ENCODE measurements around the gene DSG3. TPM values are rescaled to one million over a fixed set of nuclear protein-coding genes. Genes with fewer than 3 reads are reported as not detected.

The DSG3 gene
- total RNA-seq, 2 experiments from 2014 or later, result not detected

DNA sequence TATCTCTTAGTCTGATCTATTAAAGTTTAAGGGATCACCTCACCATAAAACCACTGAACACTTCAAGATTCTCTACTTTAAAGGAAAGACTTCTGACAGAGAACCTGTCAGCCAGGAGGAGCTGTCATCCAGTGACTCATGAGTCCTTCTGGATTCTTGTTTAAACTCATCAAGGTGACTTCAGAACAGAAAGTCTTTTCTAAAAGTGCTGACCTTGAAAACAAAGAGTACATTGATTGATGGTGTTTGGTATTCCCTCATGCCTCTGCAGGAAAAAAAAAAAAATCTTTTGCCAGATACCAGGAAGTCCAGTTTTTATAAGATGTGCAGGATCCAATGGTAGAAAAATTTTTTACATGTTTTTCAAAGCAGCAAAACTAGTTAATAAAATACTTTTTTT lies 62.8 kb downstream of the DSG3 start:
- ChIA-PET CTCF (no interaction called here), POLR2A (interaction anchor here (0.9 kb wide), 1 partner anchor 212 kb away, joined by 4 read pairs; no protein-coding TSS in a partner anchor)

DNA sequence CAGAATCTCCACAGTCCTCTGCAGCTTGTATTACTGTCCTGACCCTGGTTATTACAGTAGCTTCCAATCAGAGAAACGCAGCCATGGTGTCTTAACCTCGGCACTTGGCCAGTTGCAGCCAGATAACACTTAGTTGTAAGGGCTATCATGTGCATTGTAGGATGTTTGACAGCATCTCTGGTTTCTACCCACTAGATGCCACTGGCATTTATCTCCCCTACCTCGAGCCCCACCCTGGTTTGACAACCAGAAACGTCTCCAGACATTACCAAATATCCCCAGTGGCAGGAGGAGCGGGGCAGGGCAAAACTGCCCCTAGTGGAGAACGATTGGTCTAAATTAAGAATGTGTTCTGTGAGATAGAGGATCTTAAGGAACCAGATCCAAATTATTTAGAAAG lies 63.6 kb downstream of the DSG3 start:
- POLR2A ChIA-PET, result interaction anchor here (0.9 kb wide), 1 partner anchor 211 kb away, joined by 4 read pairs; no protein-coding TSS in a partner anchor
- CTCF ChIA-PET, result no interaction called here

DNA sequence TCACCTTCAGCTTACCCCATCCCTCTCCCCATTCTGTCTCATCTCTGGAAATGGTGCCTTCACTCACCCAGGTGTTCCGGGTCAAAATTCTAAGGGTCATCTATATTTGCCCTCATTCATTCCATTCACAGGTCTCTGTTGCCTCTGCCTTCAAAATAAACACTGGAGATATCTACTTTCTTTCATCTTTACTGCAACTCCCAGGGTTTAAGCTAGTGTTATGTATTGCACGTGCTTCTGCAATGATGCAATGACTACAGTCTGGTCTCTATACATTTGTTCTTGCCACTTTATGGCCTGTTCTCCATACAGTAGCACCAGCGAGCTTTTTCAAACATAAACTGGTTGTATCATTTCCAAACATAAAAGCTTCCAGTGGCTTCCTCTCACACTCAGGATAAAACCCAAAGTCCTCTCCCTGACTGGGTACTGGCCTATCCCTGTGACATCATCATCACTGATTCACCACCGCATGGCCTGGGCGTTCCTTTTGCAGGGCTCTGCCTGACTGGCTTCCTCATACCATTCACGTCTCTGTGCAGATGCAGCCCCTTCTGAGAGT lies 64.7 kb downstream of the DSG3 start:
- CTCF ChIA-PET, result no interaction called here
- POLR2A ChIA-PET, result no interaction called here

DNA sequence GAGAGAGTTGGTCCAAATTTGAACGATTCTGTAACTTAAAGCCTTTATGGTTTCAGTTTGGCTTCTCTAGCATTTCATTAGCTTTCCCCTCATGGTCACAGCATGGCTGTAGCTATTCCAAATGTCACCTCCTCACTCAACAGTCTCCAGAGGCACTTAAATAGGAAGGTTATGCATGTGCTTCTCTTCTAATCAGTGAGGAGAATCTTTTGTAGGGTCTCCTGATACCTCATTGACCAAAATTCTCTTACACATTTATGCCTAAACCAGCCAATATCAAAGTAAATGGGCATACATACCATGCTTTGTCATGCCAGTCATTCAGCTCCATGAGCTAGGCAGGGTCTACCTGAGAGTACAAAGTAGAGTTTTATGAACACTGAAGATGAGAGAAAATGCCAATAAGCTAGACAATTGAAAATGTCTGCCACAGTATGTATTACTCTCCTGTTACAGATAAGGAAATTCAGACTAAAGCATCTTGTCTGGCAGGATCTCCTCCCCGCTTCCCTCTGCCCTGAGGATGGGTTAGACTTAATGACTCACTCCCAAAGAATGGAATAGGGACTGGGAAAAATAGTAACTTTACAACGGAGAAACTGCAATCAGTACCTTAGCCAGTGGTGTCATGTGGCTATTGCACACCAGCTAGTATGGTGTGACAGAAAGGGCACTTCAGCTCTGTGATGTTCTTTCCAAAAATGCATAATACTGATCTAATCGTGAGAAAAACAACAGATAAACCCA lies 65.8 kb downstream of the DSG3 start:
- POLR2A ChIA-PET, result no interaction called here
- CTCF ChIA-PET, result no interaction called here

DNA sequence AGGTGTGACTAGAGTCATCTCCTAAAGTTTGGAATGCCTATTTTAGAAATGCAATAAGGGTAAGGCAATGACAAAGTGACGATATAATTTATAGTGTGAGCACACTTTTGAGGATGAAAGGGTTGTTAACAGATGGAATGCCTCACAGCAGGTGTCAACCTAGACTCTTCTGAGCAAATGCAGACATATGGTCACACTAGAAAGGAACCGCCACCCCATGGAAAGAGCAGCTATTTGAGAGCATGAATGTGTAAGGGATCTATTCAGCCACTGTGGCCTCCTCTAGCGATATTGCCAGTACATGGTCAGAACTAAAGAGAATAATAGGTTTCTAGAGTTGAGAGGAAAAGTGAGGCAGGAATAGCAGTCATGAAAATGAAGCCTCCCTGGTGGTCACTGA lies 68.9 kb downstream of the DSG3 start:
- CTCF ChIA-PET, result no interaction called here

DNA sequence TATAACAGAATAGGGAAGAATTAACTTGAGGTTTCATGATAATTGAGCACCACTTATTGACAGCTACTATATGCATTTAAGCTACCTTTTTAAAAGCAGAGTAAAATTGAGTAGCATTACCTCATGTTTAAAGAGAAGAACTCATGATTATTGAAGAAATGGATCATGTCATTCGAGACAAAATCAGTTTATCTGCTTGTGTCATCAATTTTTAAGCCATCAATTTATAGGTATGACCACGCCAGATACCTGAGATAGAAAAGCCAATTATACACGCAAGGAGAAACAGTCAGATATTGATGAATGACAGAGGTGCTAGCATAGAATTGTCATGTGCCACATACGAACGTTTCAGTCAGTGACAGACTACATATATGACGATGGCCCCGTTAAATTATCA lies 78.8 kb downstream of the DSG3 start:
- ChIA-PET POLR2A (interaction anchor here (0.5 kb wide), 1 partner anchor 36 kb away, joined by 3 read pairs; no protein-coding TSS in a partner anchor), CTCF (no interaction called here)

More for the DNA sequence above, 68.9 kb downstream of the DSG3 start:
- POLR2A ChIA-PET, result no interaction called here

Other genes starting within 250 kb of the DSG3 start
- not detected for gene DSG1, start 129.6 kb upstream of the DSG3 start, total RNA-seq
- not detected for gene DSG4, start 71.0 kb upstream of the DSG3 start, total RNA-seq
- gene DSG2, start 50.4 kb downstream of the DSG3 start, total RNA-seq, result under 1 TPM; 0.15 to 0.23 TPM
- gene TTR, start 144.1 kb downstream of the DSG3 start, total RNA-seq, result not detected
- gene B4GALT6, start 236.8 kb downstream of the DSG3 start, total RNA-seq, result 1 to 10 TPM; 3.8 to 4.3 TPM